ENCODE measurements around the gene MPZL3.
A peak's percentile ranks its signal among the peaks of the same experiment; 100 is the strongest.

The MPZL3 gene

GRCh38 chr11:118282606-118283005 lies 30.4 kb upstream of the MPZL3 start:
- Histone ChIP-seq H3K4me3 (IDR thresholded peaks at IDR 0.05; ENCODE audit: insufficient read depth, low read depth, low read length) (no peak overlapping the region), H3K27ac (no peak overlapping the region), H4K20me1 (ENCODE audit: insufficient read depth) (no peaks in the 10 kb centered on the region), H3K36me3 (ENCODE audit: insufficient read depth) (no peaks in the 10 kb centered on the region), H3K4me2 (no peak overlapping the region), H3K9ac (no peak overlapping the region), H3K27me3 (ENCODE audit: insufficient read depth, low read depth) (no peaks in the 10 kb centered on the region), H3K79me2 (ENCODE audit: insufficient read depth, low read depth) (no peaks in the 10 kb centered on the region), H3K4me1 (ENCODE audit: low read depth, poor library complexity, severe bottlenecking) (peaks cover 14% of the 10 kb centered on the region), H2AFZ (ENCODE audit: low read depth) (no peak overlapping the region)
- TF ChIP-seq CTCF (conservative IDR thresholded peaks at IDR 0.05; ENCODE audit: low read depth, low read length): no peak

GRCh38 chr11:118281284-118281683 lies 29.1 kb upstream of the MPZL3 start:
- Histone ChIP-seq H2AFZ (ENCODE audit: low read depth) (no peak overlapping the region), H3K4me2 (peak overlapping the region; percentile 29; the same call in 1 of the 2 replicates)

GRCh38 chr11:118277312-118277711 lies 25.1 kb upstream of the MPZL3 start:
- H3K27ac ChIP-seq: no peak overlapping the region
- H3K4me3 ChIP-seq (IDR thresholded peaks at IDR 0.05; ENCODE audit: insufficient read depth, low read depth, low read length): no peak overlapping the region
- no peaks in the 10 kb centered on the region for H3K36me3 ChIP-seq (ENCODE audit: insufficient read depth)
- H2AFZ ChIP-seq (ENCODE audit: low read depth): no peak overlapping the region
- H3K4me1 ChIP-seq (ENCODE audit: low read depth, poor library complexity, severe bottlenecking): peaks cover 14% of the 10 kb centered on the region
- TF ChIP-seq CTCF (conservative IDR thresholded peaks at IDR 0.05; ENCODE audit: low read depth, low read length): no peak
- no peaks in the 10 kb centered on the region for H3K27me3 ChIP-seq (ENCODE audit: insufficient read depth, low read depth)
- no peaks in the 10 kb centered on the region for H4K20me1 ChIP-seq (ENCODE audit: insufficient read depth)
- no peak overlapping the region for H3K9ac ChIP-seq
- no peaks in the 10 kb centered on the region for H3K79me2 ChIP-seq (ENCODE audit: insufficient read depth, low read depth)
- H3K4me2 ChIP-seq: no peak overlapping the region

More at GRCh38 chr11:118281284-118281683, 29.1 kb upstream of the MPZL3 start:
- Histone ChIP-seq H3K9ac (no peak overlapping the region), H3K79me2 (ENCODE audit: insufficient read depth, low read depth) (no peaks in the 10 kb centered on the region), H3K27me3 (ENCODE audit: insufficient read depth, low read depth) (no peaks in the 10 kb centered on the region), H4K20me1 (ENCODE audit: insufficient read depth) (no peaks in the 10 kb centered on the region), H3K4me1 (ENCODE audit: low read depth, poor library complexity, severe bottlenecking) (peaks cover 14% of the 10 kb centered on the region), H3K27ac (no peak overlapping the region), H3K4me3 (IDR thresholded peaks at IDR 0.05; ENCODE audit: insufficient read depth, low read depth, low read length) (no peak overlapping the region), H3K36me3 (ENCODE audit: insufficient read depth) (no peaks in the 10 kb centered on the region)
- no peak for TF ChIP-seq CTCF (conservative IDR thresholded peaks at IDR 0.05; ENCODE audit: low read depth, low read length)

GRCh38 chr11:118276422-118276821 lies 24.3 kb upstream of the MPZL3 start:
- Histone ChIP-seq H3K27ac (no peak overlapping the region), H3K36me3 (ENCODE audit: insufficient read depth) (no peaks in the 10 kb centered on the region), H2AFZ (ENCODE audit: low read depth) (no peak overlapping the region), H3K4me3 (IDR thresholded peaks at IDR 0.05; ENCODE audit: insufficient read depth, low read depth, low read length) (no peak overlapping the region), H3K27me3 (ENCODE audit: insufficient read depth, low read depth) (no peaks in the 10 kb centered on the region), H3K4me1 (ENCODE audit: low read depth, poor library complexity, severe bottlenecking) (peaks cover 12% of the 10 kb centered on the region), H3K4me2 (no peak overlapping the region), H3K79me2 (ENCODE audit: insufficient read depth, low read depth) (no peaks in the 10 kb centered on the region), H3K9ac (no peak overlapping the region), H4K20me1 (ENCODE audit: insufficient read depth) (no peaks in the 10 kb centered on the region)
- TF ChIP-seq CTCF (conservative IDR thresholded peaks at IDR 0.05; ENCODE audit: low read depth, low read length): no peak

Data from KMS-11 (cell line).